Activated CD4-positive, alpha-beta T cell treated with anti-CD3 and anti-CD28 coated beads, Interleukin-2, amount 10 ng/mL, durations not matched to agents 24 days and 14 days (primary cell): ENCODE measurements around the gene ATXN3L. TPM values are rescaled to one million over a fixed set of nuclear protein-coding genes. Genes with fewer than 3 reads are reported as not detected.

Source experiments
- DNase-seq: peaks from one replicate; pipeline ENCODE4 v3.0.0; 2022
- H3K27ac Mint-ChIP-seq: one replicate; pipeline ENCODE4 v1.8.0; 2022; ENCODE audit warnings: mild to moderate bottlenecking, mixed read lengths
- H3K27me3 Mint-ChIP-seq: one replicate; pipeline ENCODE4 v1.8.0; 2022; ENCODE audit warnings: mixed read lengths
- H3K36me3 Mint-ChIP-seq: one replicate; pipeline ENCODE4 v1.8.0; 2022; ENCODE audit warnings: low read depth, mild to moderate bottlenecking, mixed read lengths
- H3K4me1 Mint-ChIP-seq: one replicate; pipeline ENCODE4 v1.8.0; 2021; ENCODE audit warnings: mixed read lengths
- H3K4me3 Mint-ChIP-seq: one replicate; pipeline ENCODE4 v1.8.0; 2022; ENCODE audit warnings: mild to moderate bottlenecking, moderate library complexity, mixed read lengths
- H3K9me3 Mint-ChIP-seq: one replicate; pipeline ENCODE4 v1.8.0; 2021; ENCODE audit warnings: mixed read lengths
- intact Hi-C: fragments of 100-400 bp; cut with micrococcal nuclease; formaldehyde crosslinking; loops from one replicate; pipeline ENCODE4 v1.15.1; 2023
- total RNA-seq: library from RNA; stranded (reverse); gene quantifications from 2 replicates; pipeline ENCODE4 v1.2.3, GENCODE V29; 2022

The ATXN3L gene
- total RNA-seq: not detected in 2 replicates

- Mint-ChIP-seq H3K27me3 (no peaks in the 10 kb centered on the region), H3K36me3 (no peaks in the 10 kb centered on the region), H3K27ac (no peak within 1 kb of the TSS), H3K4me1 (no peaks in the 10 kb centered on the region), H3K9me3 (peaks cover 6% of the 10 kb centered on the region), H3K4me3 (no peak within 1 kb of the TSS)
- no peak for DNase-seq
- intact Hi-C loops: no loop called here
These were observed at the start of gene ATXN3L for GRCh38 chrX:13319953-13320352. ATXN3L (minus strand) TSS chrX:13320053; CDS start chrX:13319934, 119 bp downstream.

- DNase-seq: no peak
- Mint-ChIP-seq H3K27ac (no peak overlapping the region), H3K27me3 (no peaks in the 10 kb centered on the region), H3K9me3 (peaks cover 3% of the 10 kb centered on the region), H3K4me1 (peaks cover 12% of the 10 kb centered on the region), H3K36me3 (no peaks in the 10 kb centered on the region), H3K4me3 (no peak overlapping the region)
- intact Hi-C loops: loop anchor here (5.0 to 10.0 kb wide), 3 partner anchors 112 to 415 kb away; no protein-coding TSS in a partner anchor
These were observed 49.6 kb upstream of the ATXN3L start for GRCh38 chrX:13369256-13370030.

DNA sequence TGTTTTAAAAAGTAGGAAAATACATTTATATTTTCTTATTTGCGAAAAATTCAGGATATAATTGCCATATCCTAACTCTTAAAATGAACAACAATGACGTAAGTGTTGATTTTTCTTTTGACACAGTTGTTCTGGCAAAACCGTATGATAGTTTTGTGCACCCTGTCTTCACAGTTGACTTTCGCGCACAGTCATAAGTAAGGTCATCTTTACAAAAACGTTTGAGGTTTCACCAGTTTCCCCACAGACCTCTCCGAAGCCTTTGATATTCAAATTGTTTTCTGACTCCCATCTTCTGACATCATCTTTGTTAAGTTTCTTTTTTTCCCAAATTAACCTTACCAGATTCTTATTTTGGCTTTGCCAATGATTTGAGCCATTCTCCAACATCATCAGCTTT lies 48.1 kb upstream of the ATXN3L start:
- intact Hi-C loops: no loop called here
- Mint-ChIP-seq H3K27ac (no peak overlapping the region), H3K9me3 (peaks cover 3% of the 10 kb centered on the region), H3K36me3 (no peaks in the 10 kb centered on the region), H3K4me3 (no peak overlapping the region), H3K27me3 (no peaks in the 10 kb centered on the region), H3K4me1 (peaks cover 5% of the 10 kb centered on the region)
- no peak for DNase-seq

GRCh38 chrX:13366698-13367097 lies 46.8 kb upstream of the ATXN3L start:
- Mint-ChIP-seq H3K9me3 (peaks cover 3% of the 10 kb centered on the region), H3K27ac (no peak overlapping the region), H3K36me3 (no peaks in the 10 kb centered on the region), H3K4me1 (peaks cover 2% of the 10 kb centered on the region), H3K27me3 (no peaks in the 10 kb centered on the region), H3K4me3 (no peak overlapping the region)
- no peak for DNase-seq
- intact Hi-C loops: no loop called here

DNA sequence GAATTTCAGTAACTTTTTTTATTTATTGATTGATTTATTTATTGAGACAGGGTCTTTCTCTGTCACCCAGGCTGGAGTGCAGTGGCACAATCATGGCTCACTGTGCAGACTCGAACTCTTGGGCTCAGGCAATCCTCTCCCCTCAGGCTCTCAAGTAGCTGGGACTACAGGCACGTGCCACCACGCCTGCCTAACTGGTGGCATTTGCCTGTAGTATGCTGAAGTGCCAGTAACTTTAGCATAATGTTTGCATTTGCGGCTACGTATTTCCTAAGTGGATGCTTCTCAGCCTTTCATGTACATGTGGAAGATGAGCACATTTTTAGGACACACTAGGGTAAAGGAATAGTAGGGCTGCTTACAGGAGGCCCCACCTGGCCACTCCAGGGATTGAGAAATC lies 45.3 kb upstream of the ATXN3L start:
- Mint-ChIP-seq H3K27ac (no peak overlapping the region), H3K4me3 (no peak overlapping the region), H3K9me3 (peaks cover 3% of the 10 kb centered on the region), H3K4me1 (peaks cover 2% of the 10 kb centered on the region), H3K27me3 (no peaks in the 10 kb centered on the region), H3K36me3 (no peaks in the 10 kb centered on the region)
- intact Hi-C loops: no loop called here
- no peak for DNase-seq

DNA sequence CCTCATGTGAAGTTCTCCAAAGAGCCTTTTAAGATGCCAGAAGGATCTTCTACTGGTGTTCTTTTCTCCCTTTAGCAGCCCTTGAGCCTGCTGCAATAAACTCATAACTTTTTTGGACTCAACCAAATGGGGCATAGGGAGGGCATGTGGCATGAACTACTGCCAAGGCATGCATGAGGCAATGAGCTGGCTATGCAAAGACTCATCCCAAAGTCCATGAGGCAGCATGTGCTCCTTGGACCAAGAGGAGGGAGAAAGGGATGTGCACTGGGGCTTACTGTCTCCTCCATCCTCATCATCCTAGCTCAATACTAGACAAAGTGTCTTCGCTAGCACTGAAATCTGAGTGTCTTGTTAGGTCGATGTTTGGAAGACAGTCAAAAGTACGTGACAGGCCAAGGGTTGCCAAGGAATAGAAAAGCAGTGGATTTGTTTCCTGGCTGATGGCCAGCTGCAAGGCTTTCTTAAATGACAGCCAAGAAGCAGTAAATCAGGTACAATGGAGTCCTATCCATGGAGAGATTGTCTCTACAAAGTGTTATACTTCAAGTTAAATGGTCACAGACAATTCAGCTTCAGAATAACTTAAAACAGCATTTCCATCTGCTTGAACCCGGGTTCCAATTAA lies 44.5 kb upstream of the ATXN3L start:
- peaks cover 3% of the 10 kb centered on the region for H3K9me3 Mint-ChIP-seq
- peaks cover 2% of the 10 kb centered on the region for H3K4me1 Mint-ChIP-seq
- H3K27ac Mint-ChIP-seq: no peak overlapping the region
- no peaks in the 10 kb centered on the region for H3K27me3 Mint-ChIP-seq
- intact Hi-C loops: no loop called here
- no peak for DNase-seq
- H3K36me3 Mint-ChIP-seq: no peaks in the 10 kb centered on the region
- no peak overlapping the region for H3K4me3 Mint-ChIP-seq

DNA sequence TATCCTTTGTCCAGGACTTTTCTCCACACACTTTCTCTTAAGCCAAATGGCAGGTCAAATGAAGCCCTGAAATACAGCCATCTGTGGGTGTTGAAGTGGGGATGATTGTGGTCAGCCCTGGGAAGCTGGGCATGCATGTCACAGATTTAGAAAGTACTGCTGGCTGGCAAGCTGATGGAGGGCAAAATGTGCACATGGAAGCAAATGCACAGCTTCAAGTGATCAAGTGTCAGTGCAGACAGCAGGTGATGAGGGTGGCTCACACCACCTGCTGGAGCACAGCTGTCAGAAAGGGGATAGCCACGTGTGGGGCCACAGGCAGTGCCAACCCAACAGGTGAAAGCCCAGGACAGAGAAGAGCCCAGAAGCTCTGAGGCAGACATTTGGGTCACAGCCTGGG lies 40.3 kb upstream of the ATXN3L start:
- no peak for DNase-seq
- Mint-ChIP-seq H3K4me3 (no peak overlapping the region), H3K9me3 (no peaks in the 10 kb centered on the region), H3K27ac (no peak overlapping the region), H3K27me3 (no peaks in the 10 kb centered on the region), H3K4me1 (no peaks in the 10 kb centered on the region), H3K36me3 (no peaks in the 10 kb centered on the region)
- intact Hi-C loops: no loop called here

- no peaks in the 10 kb centered on the region for H3K9me3 Mint-ChIP-seq
- H3K27ac Mint-ChIP-seq: no peak overlapping the region
- no peak overlapping the region for H3K4me3 Mint-ChIP-seq
- no peak for DNase-seq
- intact Hi-C loops: no loop called here
- H3K4me1 Mint-ChIP-seq: no peaks in the 10 kb centered on the region
- no peaks in the 10 kb centered on the region for H3K27me3 Mint-ChIP-seq
- no peaks in the 10 kb centered on the region for H3K36me3 Mint-ChIP-seq
These were observed 38.1 kb upstream of the ATXN3L start for GRCh38 chrX:13357925-13358324.

DNA sequence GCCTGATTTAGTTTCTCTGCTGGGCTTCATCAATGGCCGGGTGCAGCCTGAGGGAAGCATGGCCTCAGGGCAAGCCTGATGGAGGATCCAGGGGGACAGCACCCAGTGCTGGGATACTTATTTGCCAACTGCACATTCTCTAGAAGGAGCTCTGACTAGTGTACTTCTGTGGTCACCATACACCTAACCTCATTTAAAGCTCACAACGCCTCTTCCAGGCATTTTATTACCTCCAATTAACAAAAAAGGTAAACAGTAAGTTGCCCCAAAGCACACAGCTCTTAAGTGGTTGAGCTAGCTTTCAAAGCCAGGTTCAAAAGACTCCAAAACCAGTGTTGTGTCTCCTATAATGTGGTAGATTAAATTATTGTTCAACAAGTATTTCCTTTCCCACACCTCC lies 26.8 kb upstream of the ATXN3L start:
- Mint-ChIP-seq H3K36me3 (no peaks in the 10 kb centered on the region), H3K9me3 (peaks cover 3% of the 10 kb centered on the region), H3K27ac (no peak overlapping the region), H3K27me3 (no peaks in the 10 kb centered on the region), H3K4me3 (no peak overlapping the region), H3K4me1 (peaks cover 2% of the 10 kb centered on the region)
- no peak for DNase-seq
- intact Hi-C loops: no loop called here

GRCh38 chrX:13345438-13345837 lies 25.6 kb upstream of the ATXN3L start:
- DNase-seq: no peak
- Mint-ChIP-seq H3K9me3 (peaks cover 3% of the 10 kb centered on the region), H3K27ac (no peak overlapping the region), H3K36me3 (no peaks in the 10 kb centered on the region), H3K4me1 (peaks cover 2% of the 10 kb centered on the region), H3K27me3 (no peaks in the 10 kb centered on the region), H3K4me3 (no peak overlapping the region)
- intact Hi-C loops: no loop called here

- intact Hi-C loops: no loop called here
- H3K27ac Mint-ChIP-seq: no peak overlapping the region
- H3K4me3 Mint-ChIP-seq: no peak overlapping the region
- H3K27me3 Mint-ChIP-seq: no peaks in the 10 kb centered on the region
- DNase-seq: no peak
- no peaks in the 10 kb centered on the region for H3K36me3 Mint-ChIP-seq
- peaks cover 3% of the 10 kb centered on the region for H3K9me3 Mint-ChIP-seq
- peaks cover 2% of the 10 kb centered on the region for H3K4me1 Mint-ChIP-seq
These were observed 25.2 kb upstream of the ATXN3L start for GRCh38 chrX:13345037-13345436.

GRCh38 chrX:13341491-13342101 lies 21.7 kb upstream of the ATXN3L start:
- DNase-seq: no peak
- intact Hi-C loops: no loop called here
- Mint-ChIP-seq H3K36me3 (no peaks in the 10 kb centered on the region), H3K4me3 (no peak overlapping the region), H3K27ac (no peak overlapping the region), H3K9me3 (peaks cover 3% of the 10 kb centered on the region), H3K4me1 (no peaks in the 10 kb centered on the region), H3K27me3 (no peaks in the 10 kb centered on the region)

DNA sequence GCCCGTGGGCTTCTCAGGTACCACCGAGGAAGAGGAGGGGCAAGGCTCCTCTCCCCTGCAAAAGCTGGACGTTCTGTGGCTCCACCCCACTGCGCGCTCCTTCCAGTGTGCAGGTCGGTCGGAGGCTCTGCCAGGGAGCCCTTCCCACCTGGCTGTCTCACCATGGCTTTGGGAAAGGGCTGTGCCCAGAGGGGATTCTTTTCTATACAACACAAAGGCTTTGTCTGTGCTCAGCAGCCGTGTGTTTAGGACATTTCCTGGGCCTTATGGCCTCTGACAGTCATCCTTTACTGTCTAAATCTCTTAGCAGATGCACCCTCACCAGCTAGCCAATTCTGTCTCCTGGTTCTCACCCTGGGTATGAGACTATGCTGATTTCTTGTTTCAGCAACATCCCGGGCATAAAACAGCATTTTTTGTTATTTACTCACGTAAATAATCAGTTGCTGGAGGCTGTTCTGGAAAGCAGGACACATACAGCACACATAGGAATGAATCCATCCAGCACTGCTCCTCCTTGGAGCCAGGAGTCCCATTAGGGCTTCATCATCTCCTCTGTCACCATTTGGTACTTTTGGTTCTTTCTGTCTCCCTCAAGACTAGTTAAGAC lies 20.4 kb upstream of the ATXN3L start:
- intact Hi-C loops: no loop called here
- H3K4me3 Mint-ChIP-seq: no peak overlapping the region
- H3K4me1 Mint-ChIP-seq: no peaks in the 10 kb centered on the region
- H3K9me3 Mint-ChIP-seq: peaks cover under 1% of the 10 kb centered on the region
- no peaks in the 10 kb centered on the region for H3K27me3 Mint-ChIP-seq
- DNase-seq: no peak
- no peak overlapping the region for H3K27ac Mint-ChIP-seq
- no peaks in the 10 kb centered on the region for H3K36me3 Mint-ChIP-seq

- Mint-ChIP-seq H3K36me3 (no peaks in the 10 kb centered on the region), H3K27ac (no peak overlapping the region), H3K4me3 (no peak overlapping the region), H3K27me3 (no peaks in the 10 kb centered on the region), H3K4me1 (no peaks in the 10 kb centered on the region), H3K9me3 (no peaks in the 10 kb centered on the region)
- DNase-seq: no peak
- intact Hi-C loops: no loop called here
These were observed 19.8 kb upstream of the ATXN3L start for GRCh38 chrX:13339607-13340006.
